Stomach (tissue), 4 donors: ENCODE measurements around the gene MANBA.

Experiments used
- CTCF ChIP-seq, 7 experiments: fragments of 450-650 bp in 4 of 7; fragments of 200-600 bp in 3 of 7; sonication (generic) in 3 of 7; IDR thresholded peaks; one replicate each; pipeline ENCODE4 v1.5.1; 2016 to 2019; ENCODE audit warnings: antibody characterized with exemption in 7 of 7, control low read depth in 2 of 7, mild to moderate bottlenecking in 1 of 7
- EP300 ChIP-seq: sonication (generic); formaldehyde crosslinking; IDR thresholded peaks from one replicate; pipeline ENCODE4 v1.6.1; 2017; ENCODE audit warnings: antibody characterized with exemption
- POLR2A ChIP-seq, 4 donors: fragments of 450-650 bp; IDR thresholded peaks; one replicate each; pipeline ENCODE4 v1.6.1; 2016; ENCODE audit warnings: antibody characterized with exemption in 4 of 4, control low read depth in 2 of 4, mild to moderate bottlenecking in 1 of 4, moderate library complexity in 1 of 4
- POLR2AphosphoS5 ChIP-seq, 3 donors: sonication (generic); formaldehyde crosslinking; IDR thresholded peaks; one replicate each; pipeline ENCODE4 v1.6.1; 2016; ENCODE audit warnings: antibody characterized with exemption in 3 of 3

GRCh38 chr4:102665527-102665926, 95.2 kb downstream of the MANBA start:
- TF ChIP-seq EP300 (no peak), POLR2AphosphoS5 (IDR thresholded peaks at IDR 0.05) (no peak), CTCF (IDR thresholded peaks at IDR 0.05) (no peak), POLR2A (IDR thresholded peaks at IDR 0.05) (no peak)
